ENCODE data around the gene NFKBIA. TPM values are rescaled to one million over a fixed set of nuclear protein-coding genes. Genes with fewer than 3 reads are reported as not detected.
"Not testable (repeated sequence)": the region's sequence is repeated elsewhere in the genome, so short reads cannot be mapped to it uniquely, and the experiment has no call there.

Gene NFKBIA
- total RNA-seq, 1 experiment from 2014 or later = 29.3 TPM

- no peak overlapping the region for H3K4me3 Mint-ChIP-seq
- no peaks in the 10 kb centered on the region for H3K36me3 Mint-ChIP-seq
- H3K27me3 Mint-ChIP-seq (ENCODE audit: low read depth) = no peaks in the 10 kb centered on the region
- no peaks in the 10 kb centered on the region for H3K4me1 Mint-ChIP-seq
- no peak for TF ChIP-seq GRHL2 (CRISPR knock-in tag; IDR thresholded peaks at IDR 0.05; ENCODE audit: insufficient replicate concordance, severe bottlenecking)
- no peak for TF ChIP-seq ATF2 (CRISPR knock-in tag; IDR thresholded peaks at IDR 0.05; ENCODE audit: borderline replicate concordance, low read depth)
- no peak for TF ChIP-seq ZNF396 (CRISPR knock-in tag; IDR thresholded peaks at IDR 0.05; ENCODE audit: borderline replicate concordance)
- no peak for TF ChIP-seq E2F5 (CRISPR knock-in tag; IDR thresholded peaks at IDR 0.05)
- TF ChIP-seq ZNF423 (CRISPR knock-in tag; IDR thresholded peaks at IDR 0.05) = no peak
- TF ChIP-seq MXD4 (CRISPR knock-in tag; IDR thresholded peaks at IDR 0.05; ENCODE audit: borderline replicate concordance) = no peak
- no peak for TF ChIP-seq ETV6 (CRISPR knock-in tag; IDR thresholded peaks at IDR 0.05)
- TF ChIP-seq FOXP1 (CRISPR knock-in tag; IDR thresholded peaks at IDR 0.05; ENCODE audit: borderline replicate concordance) = no peak
- no peak for TF ChIP-seq ZNF281 (CRISPR knock-in tag; IDR thresholded peaks at IDR 0.05)
- no peak for TF ChIP-seq ATF3 (CRISPR knock-in tag; conservative IDR thresholded peaks at IDR 0.05)
- TF ChIP-seq EMX1 (CRISPR knock-in tag; IDR thresholded peaks at IDR 0.05) = no peak
- TF ChIP-seq CBFB (CRISPR knock-in tag; IDR thresholded peaks at IDR 0.05; ENCODE audit: low read depth) = no peak
- TF ChIP-seq ZMAT4 (CRISPR knock-in tag; IDR thresholded peaks at IDR 0.05) = no peak
- no peak for TF ChIP-seq ELF4 (CRISPR knock-in tag; IDR thresholded peaks at IDR 0.05; ENCODE audit: low read depth)
- no peak for TF ChIP-seq GABPB1 (CRISPR knock-in tag; IDR thresholded peaks at IDR 0.05)
- no peak overlapping the region for H3K27ac Mint-ChIP-seq
- no peak for DNase-seq (ENCODE audit: low spot score)
- peaks cover 12% of the 10 kb centered on the region for H3K9me3 Mint-ChIP-seq
- CTCF ChIA-PET = no interaction called here
- POLR2A ChIA-PET = no interaction called here
- ATAC-seq = no peak
Observed at GRCh38 chr14:35441160-35441559, 36.6 kb upstream of the NFKBIA start.

- Mint-ChIP-seq H3K4me1 (no peaks in the 10 kb centered on the region), H3K27me3 (ENCODE audit: low read depth) (no peaks in the 10 kb centered on the region), H3K27ac (no peak overlapping the region), H3K36me3 (no peaks in the 10 kb centered on the region), H3K9me3 (peaks cover 12% of the 10 kb centered on the region), H3K4me3 (no peak overlapping the region)
- TF ChIP-seq NFATC4 (CRISPR knock-in tag; IDR thresholded peaks at IDR 0.05) = no peak
- no peak for TF ChIP-seq ZNF317 (CRISPR knock-in tag; IDR thresholded peaks at IDR 0.05; ENCODE audit: borderline replicate concordance, low read depth)
- TF ChIP-seq SMAD3 (CRISPR knock-in tag; IDR thresholded peaks at IDR 0.05; ENCODE audit: borderline replicate concordance) = no peak
- TF ChIP-seq CTCF (IDR thresholded peaks at IDR 0.05) = peak; percentile 52; the same call in 1 of the 2 replicates
- ChIA-PET CTCF (interaction anchor here (0.6 to 1.9 kb wide), 55 partner anchors 9 to 1183 kb away, joined by 3 to 25 read pairs (median 4); partner anchors contain the start of genes BRMS1L, INSM2 and RALGAPA1), POLR2A (interaction anchor here (0.5 to 0.7 kb wide), 3 partner anchors 11 to 905 kb away, joined by 3 read pairs; no protein-coding TSS in a partner anchor)
- ATAC-seq (peak; percentile 91), DNase-seq (ENCODE audit: low spot score) (no peak)
Observed at GRCh38 chr14:35438910-35439713, 34.6 kb upstream of the NFKBIA start.

GRCh38 chr14:35438492-35438891 lies 33.9 kb upstream of the NFKBIA start:
- CTCF ChIA-PET = interaction anchor here (0.6 to 1.9 kb wide), 44 partner anchors 10 to 1183 kb away, joined by 3 to 25 read pairs (median 4); partner anchors contain the start of genes BRMS1L, INSM2 and RALGAPA1
- not testable (repeated sequence) for H3K27me3 Mint-ChIP-seq (ENCODE audit: low read depth); H3K4me3 Mint-ChIP-seq; H3K27ac Mint-ChIP-seq; ATAC-seq; H3K36me3 Mint-ChIP-seq; H3K9me3 Mint-ChIP-seq; H3K4me1 Mint-ChIP-seq; DNase-seq (ENCODE audit: low spot score)
- POLR2A ChIA-PET = interaction anchor here (0.6 kb wide), 1 partner anchor 10 kb away, joined by 3 read pairs; no protein-coding TSS in a partner anchor
